TTC549 (cell line): Measurements from ENCODE around the gene WBP1L.
"Not testable (repeated sequence)": the region's sequence is repeated elsewhere in the genome, so short reads cannot be mapped to it uniquely, and the experiment has no call there.

ENCODE experiments used
- FAIRE-seq: peaks from 2 replicates; lab custom pipeline; 2012; peaks lifted over from hg19 to GRCh38; lab: Jason Lieb, UNC

The WBP1L gene

DNA sequence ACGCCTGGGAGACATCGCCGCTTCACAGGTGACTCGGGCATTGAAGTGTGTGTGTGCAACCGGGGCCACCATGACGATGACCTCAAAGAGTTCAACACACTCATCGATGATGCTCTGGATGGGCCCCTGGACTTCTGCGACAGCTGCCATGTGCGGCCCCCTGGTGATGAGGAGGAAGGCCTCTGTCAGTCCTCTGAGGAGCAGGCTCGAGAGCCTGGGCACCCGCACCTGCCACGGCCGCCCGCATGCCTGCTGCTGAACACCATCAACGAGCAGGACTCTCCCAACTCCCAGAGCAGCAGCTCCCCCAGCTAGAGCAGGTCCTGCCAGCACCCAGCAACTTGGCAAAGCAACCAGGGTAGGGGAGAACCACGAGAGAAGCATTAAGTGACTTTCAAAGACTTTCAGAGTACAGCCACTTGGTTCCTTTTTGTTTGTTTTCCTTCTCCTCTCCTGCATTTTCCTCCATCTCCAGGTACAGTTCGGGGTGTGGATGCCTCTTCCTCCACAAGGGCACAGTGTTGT, 69.3 kb downstream of the WBP1L start:
- FAIRE-seq = no peak

DNA sequence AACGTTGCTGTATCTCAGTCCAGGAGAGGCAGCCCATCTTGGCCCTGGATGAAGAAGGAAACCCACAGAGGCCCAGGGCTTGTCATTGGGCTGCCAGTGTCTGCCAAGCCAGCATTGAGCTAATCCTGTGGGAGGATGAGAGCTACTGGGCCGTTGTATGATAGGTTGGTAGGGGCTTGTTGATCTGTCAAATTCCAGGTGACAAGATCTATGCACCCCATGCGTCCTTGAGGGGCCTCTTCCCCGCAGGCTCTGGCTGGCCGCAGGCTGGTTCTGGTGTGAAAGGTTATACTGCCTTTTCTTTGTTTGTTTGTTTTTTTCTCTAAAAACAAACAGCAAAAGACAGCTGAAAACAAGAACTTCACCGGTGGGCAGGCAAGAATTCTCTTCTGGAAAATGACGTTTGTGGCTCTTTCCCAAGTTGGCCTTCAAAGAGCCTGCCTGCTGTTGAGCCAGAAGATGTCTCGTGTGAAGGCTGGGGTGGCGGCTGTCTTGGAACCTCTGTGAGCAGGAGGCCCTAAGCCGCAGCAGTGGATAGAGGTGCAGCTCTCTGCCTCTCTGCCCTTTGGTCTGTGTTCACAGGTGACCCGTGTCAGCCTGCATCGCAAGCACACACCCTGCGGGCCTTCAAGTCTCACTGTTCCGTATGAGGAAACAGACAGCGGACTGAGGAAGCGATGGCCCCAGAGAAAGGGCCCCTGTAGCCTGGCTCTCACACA, 70.1 kb downstream of the WBP1L start:
- no peak for FAIRE-seq

DNA sequence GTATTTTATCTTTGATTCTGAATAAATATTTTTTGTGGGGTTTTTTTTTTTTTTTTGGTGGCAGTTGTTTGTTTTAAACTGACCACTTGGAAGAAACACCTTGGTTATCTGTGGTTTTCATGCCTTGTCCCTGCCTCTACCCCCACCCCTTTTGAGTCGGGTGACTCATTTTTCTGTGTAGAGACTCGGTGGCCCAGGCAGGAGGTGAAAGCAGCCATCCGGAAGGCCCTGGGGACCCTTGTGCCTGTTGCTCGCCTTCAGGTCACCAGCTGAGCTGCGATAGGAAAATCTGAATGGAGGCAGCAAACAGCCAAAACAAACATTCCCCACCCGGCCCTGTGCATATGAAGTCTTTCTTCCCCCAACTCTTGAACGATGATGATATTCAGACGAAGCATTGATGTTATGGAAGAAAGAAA, 70.7 kb downstream of the WBP1L start:
- FAIRE-seq = no peak

DNA sequence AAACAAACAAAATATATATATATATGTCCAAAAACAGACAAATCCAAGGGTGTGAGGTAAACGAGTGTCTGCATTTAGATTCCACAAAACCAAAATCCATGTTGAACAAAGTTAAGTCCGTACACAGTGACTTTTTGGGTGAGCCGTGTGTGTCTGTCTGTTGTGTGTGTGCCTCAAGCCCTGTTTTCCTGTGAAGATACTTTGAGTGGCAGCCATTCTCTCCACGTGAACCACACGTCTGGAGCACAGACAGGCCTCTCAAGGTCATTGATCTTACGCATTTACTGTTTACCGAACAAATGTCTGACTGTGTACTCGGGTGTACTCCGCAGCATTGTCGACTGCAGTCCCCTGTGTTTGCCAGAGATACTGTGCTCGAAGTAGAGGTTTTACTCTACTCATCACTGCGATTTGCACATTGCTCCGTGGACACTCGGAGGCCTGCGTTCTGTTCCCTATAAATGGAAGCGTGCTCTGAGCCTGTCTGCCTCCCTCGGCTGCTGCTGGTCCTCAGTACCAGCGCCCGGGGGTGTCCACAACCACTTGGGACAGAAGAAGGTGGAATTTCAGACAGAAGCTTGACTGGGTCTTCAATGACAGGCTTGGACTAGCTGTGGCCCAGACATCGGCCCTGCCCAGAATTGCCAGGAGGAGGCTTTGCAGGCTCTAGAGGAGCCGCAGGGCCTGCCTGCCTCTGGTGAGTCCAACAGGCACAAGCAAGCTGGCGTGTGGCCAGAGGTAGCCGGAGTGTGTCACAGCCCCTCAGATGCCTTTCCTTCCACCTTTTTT, 71.3 kb downstream of the WBP1L start:
- FAIRE-seq = no peak

DNA sequence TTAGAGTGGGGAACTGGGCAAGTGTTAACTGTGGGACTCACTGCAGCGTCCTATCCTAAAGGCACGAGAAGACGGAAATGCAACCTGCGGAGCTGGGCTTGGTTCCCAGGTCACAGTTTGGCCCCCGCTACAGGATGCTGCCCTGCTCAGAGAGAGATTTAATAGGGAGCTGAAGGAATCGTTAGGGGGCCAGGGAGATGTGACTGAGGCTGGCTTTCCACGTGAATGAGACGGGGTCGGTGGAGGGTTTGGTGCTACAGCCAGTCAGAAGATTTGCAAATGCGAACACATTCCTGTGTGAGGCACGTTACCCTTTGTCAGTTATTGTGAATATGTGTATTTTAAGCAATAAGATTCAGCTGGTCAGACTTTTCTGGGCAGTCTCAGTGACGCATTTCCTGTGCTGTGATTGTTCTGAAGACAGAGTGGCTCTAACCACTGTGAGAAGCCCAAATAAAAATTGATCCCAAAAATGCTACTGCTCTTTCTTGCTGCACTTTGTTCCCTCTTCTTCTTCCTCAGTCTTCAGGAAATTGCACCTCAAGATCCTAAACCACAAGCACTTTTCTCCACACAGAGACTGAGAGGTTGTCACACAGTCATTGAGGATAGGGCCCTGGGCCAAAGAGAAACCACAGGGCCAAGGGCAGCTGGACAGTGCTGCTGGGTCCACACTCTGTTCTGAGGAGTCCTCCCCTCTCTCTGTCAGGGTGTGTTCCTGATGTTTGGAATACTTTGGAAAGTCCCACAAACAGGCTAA, 72.2 kb downstream of the WBP1L start:
- no peak for FAIRE-seq

DNA sequence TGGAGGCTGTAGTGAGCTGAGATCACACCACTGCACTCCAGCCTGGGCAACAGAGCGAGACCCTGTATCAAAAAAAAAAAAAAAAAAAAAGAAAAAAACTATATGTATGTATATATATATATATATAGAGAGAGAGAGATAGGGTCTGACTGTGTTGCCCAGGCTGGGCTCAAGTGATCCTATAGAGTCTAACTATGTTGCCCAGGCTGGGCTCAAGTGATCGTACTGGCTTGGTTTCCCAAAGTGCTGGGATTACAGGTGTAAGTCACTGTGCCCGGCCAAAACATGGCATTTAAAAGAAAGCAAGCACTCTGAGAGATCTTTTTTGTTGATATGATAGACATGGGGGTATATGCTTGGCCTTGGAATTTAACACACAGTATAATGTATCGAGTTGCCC, 73.4 kb downstream of the WBP1L start:
- FAIRE-seq = no peak

DNA sequence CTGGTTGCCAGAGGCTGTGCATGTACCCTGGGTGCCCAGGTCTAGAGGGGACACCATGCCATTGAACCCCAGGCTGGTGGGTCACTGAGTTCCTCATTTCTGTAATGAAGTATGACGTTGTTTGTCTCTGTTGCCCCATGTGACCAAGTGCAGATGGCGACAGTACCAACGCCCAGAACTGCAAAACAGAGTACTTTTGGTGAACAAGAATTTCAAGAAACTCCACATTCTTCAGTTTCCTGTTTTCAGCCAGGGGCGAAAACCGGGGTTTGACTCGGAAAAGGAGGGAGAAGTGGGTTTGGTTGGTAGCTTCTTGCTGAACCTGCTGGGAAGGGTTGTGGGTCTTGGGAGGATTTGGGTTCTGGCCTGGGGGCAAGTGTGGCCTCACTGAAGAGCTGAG, 75.3 kb downstream of the WBP1L start:
- no peak for FAIRE-seq

DNA sequence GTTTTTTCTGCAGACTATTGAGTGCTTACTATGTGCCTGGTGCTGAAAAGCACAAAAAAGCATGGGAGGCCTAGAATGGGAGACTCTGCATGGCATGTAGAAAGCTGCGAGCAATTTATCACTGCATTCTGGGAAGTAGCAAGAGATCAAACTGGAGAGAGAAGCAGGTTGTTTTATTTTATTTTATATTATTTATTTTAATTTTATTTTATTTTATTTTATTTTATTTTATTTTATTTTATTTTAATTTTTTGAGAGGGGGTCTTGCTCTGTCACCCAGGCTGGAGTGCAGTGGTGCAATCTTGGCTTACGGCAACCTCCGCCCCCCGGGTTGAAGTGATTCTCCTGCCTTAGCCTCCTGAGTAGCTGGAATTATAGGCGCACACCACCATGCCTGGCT, 76.3 kb downstream of the WBP1L start:
- not testable (repeated sequence) for FAIRE-seq

DNA sequence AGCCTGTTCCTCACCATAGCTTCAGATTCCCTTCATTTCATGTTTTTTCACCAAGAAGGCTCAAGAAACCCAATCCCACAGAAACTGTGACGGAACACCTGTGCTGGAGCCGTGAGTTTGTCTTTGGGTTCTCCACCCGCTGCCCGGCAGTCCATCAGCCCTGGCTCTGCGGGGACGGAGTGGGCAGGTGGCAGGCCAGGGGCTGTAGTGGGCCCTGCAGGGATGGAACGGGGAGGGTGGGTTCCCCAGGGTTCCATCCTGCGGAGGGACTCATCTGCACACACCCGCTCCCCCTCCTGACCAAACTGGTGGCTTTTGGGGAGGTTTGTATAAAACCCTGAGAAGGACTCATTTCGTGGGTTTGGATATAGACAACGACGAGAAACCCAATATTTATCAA, 78.5 kb downstream of the WBP1L start:
- no peak for FAIRE-seq

DNA sequence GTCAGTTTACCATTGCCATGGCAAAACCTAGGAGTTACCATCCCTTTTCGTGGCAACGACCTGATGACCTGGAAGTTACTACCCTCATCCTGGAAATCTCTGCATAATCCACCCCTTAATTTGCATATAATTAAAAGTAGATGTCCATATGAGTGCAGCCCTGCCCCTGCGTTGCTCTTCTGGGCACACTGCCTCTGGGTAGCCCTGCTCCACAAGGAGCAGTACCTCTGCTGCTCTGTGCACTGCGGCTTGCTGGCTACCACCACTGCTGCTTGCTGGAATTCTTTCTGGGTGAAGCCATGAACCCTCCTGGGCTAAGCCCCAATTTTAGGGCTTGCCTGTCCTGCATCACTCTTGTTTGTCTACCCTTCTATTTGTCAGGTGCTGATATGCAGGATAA, 80.9 kb downstream of the WBP1L start:
- FAIRE-seq = no peak

DNA sequence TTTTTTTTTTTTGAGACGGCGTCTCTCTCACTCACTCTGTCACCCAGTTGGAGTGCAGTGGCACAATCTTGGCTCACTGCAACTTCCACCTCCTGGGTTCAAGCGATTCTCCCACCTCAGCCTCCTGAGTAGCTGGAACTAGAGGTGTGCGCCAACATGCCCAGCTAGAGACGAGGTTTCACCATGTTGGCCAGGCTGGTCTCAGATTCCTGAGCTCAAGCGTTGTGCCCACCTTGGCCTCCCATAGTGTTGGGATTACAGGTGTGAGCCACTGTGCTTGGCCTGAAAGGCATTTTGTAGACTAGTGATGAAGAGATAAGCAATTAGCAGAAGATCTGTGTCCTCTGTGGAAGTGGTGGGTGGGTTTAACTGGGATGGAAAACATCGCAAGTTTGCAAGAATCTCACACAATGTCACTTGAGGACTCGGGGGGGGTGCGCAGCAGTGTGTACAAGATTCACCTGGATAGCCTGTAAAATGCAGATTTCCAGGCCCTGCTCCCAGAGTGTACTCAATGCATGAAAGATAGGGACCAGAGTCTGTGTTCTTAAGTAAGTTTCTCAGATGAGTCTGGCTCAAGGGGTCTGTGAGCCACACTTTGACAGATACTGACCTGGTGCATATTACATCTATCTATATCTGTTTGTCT, 82.5 kb downstream of the WBP1L start:
- no peak for FAIRE-seq

DNA sequence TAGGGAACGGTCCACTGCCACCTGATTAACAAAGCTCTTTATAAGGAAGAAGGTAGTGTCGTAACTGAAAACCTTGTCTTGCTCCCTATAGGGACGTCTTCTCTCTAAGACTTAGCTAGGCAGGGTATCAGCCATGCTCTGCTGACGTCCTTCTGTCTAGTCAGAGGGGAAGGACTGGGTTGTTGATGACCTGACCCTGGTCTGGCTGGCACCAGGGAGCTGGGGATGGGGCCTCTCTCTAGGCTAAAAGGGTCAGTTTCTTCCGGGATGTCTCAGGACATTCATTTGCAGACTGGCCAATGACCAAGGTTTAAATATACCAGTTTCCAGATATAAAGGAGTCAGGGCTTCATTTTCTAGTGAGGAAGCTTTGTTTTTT, 83.8 kb downstream of the WBP1L start:
- FAIRE-seq = no peak

DNA sequence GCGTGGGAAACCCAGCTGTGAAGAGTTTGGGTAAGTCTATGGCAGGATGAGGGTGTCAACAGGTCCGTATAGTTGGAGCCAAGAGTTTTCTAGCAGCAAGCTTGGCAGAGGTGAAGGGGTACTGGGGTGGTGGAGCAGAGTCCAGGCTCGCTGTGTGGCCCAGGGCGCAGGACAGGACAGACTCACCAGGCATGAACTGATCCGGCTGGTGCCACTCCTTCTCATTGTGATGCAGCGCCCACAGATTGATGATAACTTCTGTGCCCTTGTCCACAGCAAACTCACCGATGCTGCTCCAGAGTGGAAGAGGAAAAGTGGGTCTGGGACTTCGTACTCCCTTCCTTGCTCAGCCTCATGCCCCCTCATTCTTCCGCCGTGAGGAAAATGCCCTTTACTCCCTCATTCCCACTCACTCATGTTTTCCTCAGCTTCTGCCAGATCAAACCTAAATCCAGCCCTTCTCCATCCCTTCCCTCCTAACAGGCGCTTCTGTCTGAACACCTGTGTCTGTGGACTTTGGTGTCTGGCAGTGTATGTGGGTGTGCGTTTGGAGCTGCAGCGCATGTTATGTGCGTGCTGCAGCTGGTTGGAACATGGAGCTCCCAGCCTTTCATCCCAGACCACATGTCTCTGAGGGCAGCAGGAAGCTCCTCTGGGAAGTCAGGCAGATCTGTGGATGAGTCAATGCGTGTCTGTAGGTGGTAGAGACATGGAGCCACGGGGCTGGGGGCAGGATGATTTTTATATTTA, 87.7 kb downstream of the WBP1L start:
- FAIRE-seq = no peak

DNA sequence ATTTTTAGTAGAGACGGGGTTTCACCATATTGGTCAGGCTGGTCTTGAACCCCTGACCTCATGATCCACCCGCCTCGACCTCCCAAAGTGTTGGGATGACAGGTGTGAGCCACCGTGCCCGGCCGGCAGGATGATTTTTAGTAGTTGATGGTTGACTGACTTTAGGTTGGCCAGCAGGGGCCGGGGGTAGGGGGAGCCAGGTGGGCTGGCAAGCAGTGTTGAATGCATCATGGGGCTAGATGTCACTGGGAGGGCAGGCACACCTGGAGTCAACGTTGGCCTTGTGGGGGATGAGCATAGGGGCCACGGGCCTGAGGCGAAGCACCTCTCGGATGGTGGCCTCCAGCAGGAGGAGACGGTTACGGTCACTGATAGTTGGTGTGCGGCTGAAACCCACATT, 88.5 kb downstream of the WBP1L start:
- FAIRE-seq = no peak

DNA sequence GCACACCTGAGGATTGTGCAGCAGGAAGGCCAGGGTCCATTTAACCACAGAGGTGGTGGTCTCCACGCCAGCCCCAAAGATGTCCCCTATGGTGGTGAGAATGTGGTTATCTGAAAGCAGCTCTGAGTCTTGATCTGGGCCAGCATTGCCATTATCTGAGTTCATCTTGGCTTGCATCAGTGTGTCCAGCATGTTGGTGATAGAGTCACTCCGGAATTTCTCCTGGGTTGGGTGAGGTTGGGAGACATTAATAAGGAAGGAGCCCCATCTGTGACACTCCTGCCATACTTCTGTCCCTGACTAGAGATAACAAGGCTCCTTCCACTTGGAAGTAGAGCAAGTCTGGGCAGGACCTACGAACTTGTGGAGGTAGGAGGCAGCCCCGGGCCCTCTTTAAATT, 89.2 kb downstream of the WBP1L start:
- no peak for FAIRE-seq

DNA sequence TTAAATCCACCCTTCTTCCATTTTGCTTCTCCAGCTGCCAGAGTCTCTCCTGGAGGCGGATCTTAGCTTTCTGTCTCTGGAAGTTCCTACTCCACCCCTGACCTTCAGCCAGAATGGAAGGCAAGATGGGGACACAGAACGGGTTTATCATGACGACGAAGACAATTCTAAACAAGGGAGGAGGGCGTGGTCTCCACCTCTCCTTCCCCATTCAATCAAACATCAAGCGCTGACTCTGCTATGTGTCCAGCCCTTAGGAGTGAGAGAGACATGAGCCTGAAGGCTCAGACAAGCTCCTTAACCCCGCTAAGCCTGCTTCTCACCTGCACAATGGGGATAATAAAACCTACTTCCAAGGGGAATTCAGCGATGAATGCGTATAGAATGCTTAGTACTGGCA, 90.4 kb downstream of the WBP1L start:
- FAIRE-seq = no peak

DNA sequence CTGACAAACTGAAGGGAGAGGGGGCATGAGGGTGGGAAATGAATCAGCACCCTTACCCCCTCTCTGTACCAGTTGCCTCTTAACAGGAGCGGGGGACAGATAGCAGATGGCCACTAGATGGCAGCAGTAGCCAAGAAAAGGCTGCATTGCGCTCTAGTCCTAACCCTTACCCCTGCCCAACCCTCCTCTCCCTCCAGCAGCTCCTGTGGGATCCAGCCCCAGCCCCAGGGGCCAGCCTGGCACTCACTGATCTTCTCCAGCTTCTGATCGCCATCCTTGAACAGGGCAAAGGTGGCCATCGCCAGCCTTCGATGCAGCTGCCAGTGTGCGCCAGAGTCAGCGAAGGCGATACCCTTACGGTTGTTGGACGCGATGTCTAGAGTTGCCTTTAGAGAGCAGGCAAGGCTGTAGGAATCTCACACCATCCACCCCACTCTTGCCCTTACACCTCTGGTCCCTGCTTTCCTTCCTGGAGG, 91.3 kb downstream of the WBP1L start:
- no peak for FAIRE-seq

DNA sequence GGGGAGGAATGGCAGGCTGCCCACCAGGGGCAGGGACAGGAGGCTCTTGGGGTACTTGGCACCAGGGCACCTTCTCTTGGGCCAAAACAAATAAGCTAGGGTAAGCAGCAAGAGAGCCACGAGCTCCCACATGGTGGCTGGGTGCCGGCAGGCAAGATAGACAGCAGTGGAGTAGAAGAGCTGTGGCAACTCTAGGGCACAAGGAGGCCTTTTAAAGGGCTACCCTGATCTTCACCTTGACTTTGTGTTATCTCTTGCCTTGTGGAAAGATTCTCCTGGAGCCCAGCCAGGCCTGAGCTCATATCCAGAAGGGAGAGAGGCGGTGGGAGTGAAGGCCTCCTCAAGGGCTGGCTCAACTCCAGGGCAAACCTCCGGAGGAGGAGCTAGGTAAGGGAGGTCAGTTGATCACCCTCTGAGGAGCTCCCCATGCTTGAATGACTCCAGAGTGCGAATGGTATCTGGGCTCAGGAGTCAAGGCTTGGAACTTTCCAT, 93.5 kb downstream of the WBP1L start, which contains the start of gene CYP17A1:
CYP17A1 (minus strand) TSS at position 184 of the 492 bp plus-strand sequence; CDS start at position 132, 52 bp downstream.
- no peak for FAIRE-seq

DNA sequence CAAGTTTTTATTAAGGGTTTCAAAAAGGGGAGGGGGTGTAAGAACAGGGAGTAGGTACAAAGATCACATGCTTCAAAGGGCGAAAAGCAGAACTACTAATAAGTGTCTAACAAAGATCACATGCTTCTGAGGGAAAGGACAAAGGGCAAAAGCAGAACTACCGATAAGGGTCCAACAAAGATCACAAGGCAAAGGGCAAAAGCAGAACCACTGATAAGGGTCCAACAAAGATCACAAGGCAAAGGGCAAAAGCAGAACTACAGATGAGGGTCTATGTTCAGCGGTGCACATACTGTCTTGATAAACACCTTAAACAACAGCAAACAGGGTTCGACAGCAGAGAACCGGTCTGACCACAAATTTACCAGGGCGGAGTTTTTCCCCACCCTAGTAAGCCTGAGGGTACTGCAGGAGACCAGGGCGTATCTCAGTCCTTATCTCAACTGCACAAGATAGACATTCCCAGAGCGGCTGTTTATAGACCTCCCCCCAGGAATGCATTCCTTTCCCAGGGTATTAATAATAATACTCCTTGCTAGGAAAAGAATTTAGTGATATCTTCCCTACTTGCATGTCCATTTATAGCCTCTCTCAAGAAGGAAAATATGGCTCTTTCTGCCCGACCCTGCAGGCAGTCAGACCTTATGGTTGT, 94.7 kb downstream of the WBP1L start:
- FAIRE-seq = not testable (repeated sequence)

DNA sequence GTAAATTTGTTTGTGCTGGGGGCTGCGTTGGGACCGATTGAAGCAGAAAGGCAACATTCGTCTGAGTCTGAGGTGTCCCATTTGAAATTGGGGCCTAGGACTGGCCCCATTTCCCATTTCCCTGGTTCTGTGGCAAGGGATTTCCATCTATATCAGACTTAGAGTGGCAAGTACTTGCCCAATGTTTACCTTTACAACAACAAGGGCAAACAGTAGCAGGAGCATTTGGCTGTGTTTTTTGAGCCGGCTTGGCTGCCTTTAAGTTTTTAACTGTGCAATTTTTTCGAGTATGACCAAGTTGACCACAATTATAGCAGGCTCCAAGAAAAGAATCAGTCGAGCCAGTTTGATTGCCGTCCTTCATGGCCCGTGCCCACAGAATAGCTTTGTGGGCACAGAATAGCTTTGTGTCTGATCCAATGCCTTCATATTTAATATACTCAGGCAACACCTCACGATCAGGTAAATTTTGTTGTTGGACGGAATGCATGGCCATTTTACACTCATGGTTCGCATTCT, 98.1 kb downstream of the WBP1L start:
- no peak for FAIRE-seq
